ENCODE results near the gene RPS2.

RPS2 gene

GRCh38 chr16:1983544-1984346 is 19.1 kb upstream of the RPS2 start, which contains the start of gene GFER:
Gene GFER (plus strand): TSS chr16:1984193. CDS start chr16:1984219, 26 bp downstream.
- Histone ChIP-seq H3K4me1 (ENCODE audit: insufficient read depth, poor library complexity, severe bottlenecking) (peaks cover 5% of the 10 kb centered on the region), H3K9me3 (ENCODE audit: severe bottlenecking) (no peaks in the 10 kb centered on the region), H3K4me3 (ENCODE audit: severe bottlenecking) (peak within 1 kb of the TSS; percentile 70), H3K36me3 (ENCODE audit: low read depth) (peaks cover 21% of the 10 kb centered on the region), H3K27me3 (ENCODE audit: insufficient read depth, poor library complexity, severe bottlenecking) (no peaks in the 10 kb centered on the region), H3K27ac (ENCODE audit: poor library complexity, severe bottlenecking) (peak within 1 kb of the TSS; percentile 47)
- peak; percentile 66 for ATAC-seq (ENCODE audit: low read depth)
- TF ChIP-seq, protein P1, sequence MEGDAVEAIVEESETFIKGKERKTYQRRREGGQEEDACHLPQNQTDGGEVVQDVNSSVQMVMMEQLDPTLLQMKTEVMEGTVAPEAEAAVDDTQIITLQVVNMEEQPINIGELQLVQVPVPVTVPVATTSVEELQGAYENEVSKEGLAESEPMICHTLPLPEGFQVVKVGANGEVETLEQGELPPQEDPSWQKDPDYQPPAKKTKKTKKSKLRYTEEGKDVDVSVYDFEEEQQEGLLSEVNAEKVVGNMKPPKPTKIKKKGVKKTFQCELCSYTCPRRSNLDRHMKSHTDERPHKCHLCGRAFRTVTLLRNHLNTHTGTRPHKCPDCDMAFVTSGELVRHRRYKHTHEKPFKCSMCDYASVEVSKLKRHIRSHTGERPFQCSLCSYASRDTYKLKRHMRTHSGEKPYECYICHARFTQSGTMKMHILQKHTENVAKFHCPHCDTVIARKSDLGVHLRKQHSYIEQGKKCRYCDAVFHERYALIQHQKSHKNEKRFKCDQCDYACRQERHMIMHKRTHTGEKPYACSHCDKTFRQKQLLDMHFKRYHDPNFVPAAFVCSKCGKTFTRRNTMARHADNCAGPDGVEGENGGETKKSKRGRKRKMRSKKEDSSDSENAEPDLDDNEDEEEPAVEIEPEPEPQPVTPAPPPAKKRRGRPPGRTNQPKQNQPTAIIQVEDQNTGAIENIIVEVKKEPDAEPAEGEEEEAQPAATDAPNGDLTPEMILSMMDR (IDR thresholded peaks at IDR 0.05; ENCODE audit: poor library complexity, severe bottlenecking): peak; percentile 50
- no peak for DNase-seq (ENCODE audit: low spot score)

DNA sequence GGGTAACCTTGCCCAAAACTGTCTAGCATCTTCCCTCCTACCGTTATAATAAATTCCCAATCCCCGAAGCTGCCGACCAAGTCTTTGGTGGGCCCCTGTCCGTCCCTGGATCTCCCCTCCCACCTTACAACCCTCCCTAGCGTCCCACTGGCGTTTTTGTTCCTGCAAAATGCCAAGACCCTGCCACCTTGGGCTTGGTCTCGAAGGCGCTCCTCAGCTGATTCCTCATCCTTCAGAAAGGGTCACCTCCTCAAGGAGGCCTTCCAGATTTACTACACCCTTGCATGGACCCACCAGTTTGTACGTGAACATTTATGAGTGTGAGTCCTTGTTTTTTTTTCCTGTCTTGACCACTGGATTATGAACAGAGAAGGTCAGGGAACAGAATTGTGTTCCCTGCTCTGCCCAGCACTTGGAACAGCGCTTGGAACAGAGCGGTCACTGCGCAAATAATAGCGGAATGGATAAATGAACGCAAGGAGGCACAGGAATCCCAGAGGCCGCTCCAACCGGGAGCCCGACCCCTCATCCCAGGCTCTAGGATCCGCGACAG is 18.4 kb upstream of the RPS2 start:
- H3K9me3 ChIP-seq (ENCODE audit: severe bottlenecking): no peaks in the 10 kb centered on the region
- TF ChIP-seq, protein P1 (IDR thresholded peaks at IDR 0.05; ENCODE audit: poor library complexity, severe bottlenecking): no peak
- H3K27me3 ChIP-seq (ENCODE audit: insufficient read depth, poor library complexity, severe bottlenecking): no peaks in the 10 kb centered on the region
- no peak overlapping the region for H3K27ac ChIP-seq (ENCODE audit: poor library complexity, severe bottlenecking)
- H3K36me3 ChIP-seq (ENCODE audit: low read depth): peaks cover 28% of the 10 kb centered on the region
- no peak for ATAC-seq (ENCODE audit: low read depth)
- DNase-seq (ENCODE audit: low spot score): no peak
- H3K4me1 ChIP-seq (ENCODE audit: insufficient read depth, poor library complexity, severe bottlenecking): peaks cover 5% of the 10 kb centered on the region
- peak overlapping the region; percentile 70 for H3K4me3 ChIP-seq (ENCODE audit: severe bottlenecking)

DNA sequence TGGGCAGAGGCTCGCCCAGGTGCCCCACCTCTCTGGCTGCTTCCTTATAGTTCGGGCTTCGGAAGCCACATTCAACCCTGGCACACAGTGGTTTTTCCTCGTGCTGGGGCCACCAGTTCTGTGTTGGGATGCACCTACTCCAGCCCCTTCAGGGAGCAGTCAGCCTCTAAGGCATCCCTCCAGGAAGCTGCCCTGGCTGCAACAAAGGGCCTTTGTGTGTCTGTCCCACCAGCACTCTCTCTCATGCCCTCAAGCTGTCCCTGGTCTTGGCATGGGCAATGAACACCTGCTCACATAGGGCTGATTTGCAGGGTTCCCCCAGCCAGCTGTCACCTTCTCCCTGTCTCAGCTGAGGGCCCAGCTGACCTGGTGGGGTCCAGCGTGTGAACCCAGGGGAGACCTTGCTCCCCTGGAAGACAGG is 17.4 kb upstream of the RPS2 start:
- H3K36me3 ChIP-seq (ENCODE audit: low read depth): peaks cover 30% of the 10 kb centered on the region
- no peak overlapping the region for H3K27ac ChIP-seq (ENCODE audit: poor library complexity, severe bottlenecking)
- DNase-seq (ENCODE audit: low spot score) (no peak), ATAC-seq (ENCODE audit: low read depth) (no peak)
- no peak overlapping the region for H3K4me3 ChIP-seq (ENCODE audit: severe bottlenecking)
- H3K27me3 ChIP-seq (ENCODE audit: insufficient read depth, poor library complexity, severe bottlenecking): no peaks in the 10 kb centered on the region
- TF ChIP-seq, protein P1 (IDR thresholded peaks at IDR 0.05; ENCODE audit: poor library complexity, severe bottlenecking): no peak
- peaks cover 5% of the 10 kb centered on the region for H3K4me1 ChIP-seq (ENCODE audit: insufficient read depth, poor library complexity, severe bottlenecking)
- H3K9me3 ChIP-seq (ENCODE audit: severe bottlenecking): no peaks in the 10 kb centered on the region

GRCh38 chr16:1981398-1981836 is 16.8 kb upstream of the RPS2 start, which contains the start of gene NOXO1:
Gene NOXO1 (minus strand): TSS chr16:1981469. CDS start chr16:1981179, 290 bp downstream.
- TF ChIP-seq, protein P1 (IDR thresholded peaks at IDR 0.05; ENCODE audit: poor library complexity, severe bottlenecking): no peak
- peak within 1 kb of the TSS; percentile 41 for H3K4me3 ChIP-seq (ENCODE audit: severe bottlenecking)
- no peak within 1 kb of the TSS for H3K27ac ChIP-seq (ENCODE audit: poor library complexity, severe bottlenecking)
- no peak for ATAC-seq (ENCODE audit: low read depth)
- H3K27me3 ChIP-seq (ENCODE audit: insufficient read depth, poor library complexity, severe bottlenecking): no peaks in the 10 kb centered on the region
- DNase-seq (ENCODE audit: low spot score): no peak
- H3K9me3 ChIP-seq (ENCODE audit: severe bottlenecking): no peaks in the 10 kb centered on the region
- H3K36me3 ChIP-seq (ENCODE audit: low read depth): peaks cover 29% of the 10 kb centered on the region
- peaks cover 5% of the 10 kb centered on the region for H3K4me1 ChIP-seq (ENCODE audit: insufficient read depth, poor library complexity, severe bottlenecking)

DNA sequence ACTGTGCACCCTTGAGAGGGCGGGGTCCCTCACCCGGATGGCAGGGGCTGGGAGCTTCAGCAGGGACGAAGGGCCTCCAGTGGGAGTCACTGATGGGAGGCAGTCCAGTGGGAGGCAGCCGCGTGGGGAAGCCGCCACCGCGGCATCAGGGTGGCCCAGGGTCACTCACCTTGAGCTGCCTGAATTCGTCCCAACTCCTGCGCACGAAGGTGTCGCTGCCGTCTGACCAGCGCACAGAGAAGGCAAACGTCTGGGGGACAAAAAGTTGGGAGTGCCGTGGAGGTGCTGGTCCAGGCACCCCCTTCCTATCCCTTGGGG is 16.1 kb upstream of the RPS2 start:
- no peaks in the 10 kb centered on the region for H3K9me3 ChIP-seq (ENCODE audit: severe bottlenecking)
- ATAC-seq (ENCODE audit: low read depth) (no peak), DNase-seq (ENCODE audit: low spot score) (no peak)
- no peak overlapping the region for H3K4me3 ChIP-seq (ENCODE audit: severe bottlenecking)
- H3K36me3 ChIP-seq (ENCODE audit: low read depth): peaks cover 29% of the 10 kb centered on the region
- H3K27ac ChIP-seq (ENCODE audit: poor library complexity, severe bottlenecking): no peak overlapping the region
- H3K4me1 ChIP-seq (ENCODE audit: insufficient read depth, poor library complexity, severe bottlenecking): peaks cover 5% of the 10 kb centered on the region
- TF ChIP-seq, protein P1 (IDR thresholded peaks at IDR 0.05; ENCODE audit: poor library complexity, severe bottlenecking): no peak
- H3K27me3 ChIP-seq (ENCODE audit: insufficient read depth, poor library complexity, severe bottlenecking): no peaks in the 10 kb centered on the region
